Measurements from ENCODE around the gene PDCD10.
A peak's percentile ranks its signal among the peaks of the same experiment; 100 is the strongest.

Gene PDCD10

GRCh38 chr3:167733961-167734497 lies 663 bp downstream of the PDCD10 start:
- DNase-seq, result no peak

- DNase-seq, result no peak
These were observed 2.2 kb downstream of the PDCD10 start for GRCh38 chr3:167732313-167733065.

- DNase-seq, result no peak
These were observed 3.3 kb downstream of the PDCD10 start for GRCh38 chr3:167731393-167731792.

- no peak for DNase-seq
These were observed 5.1 kb downstream of the PDCD10 start for GRCh38 chr3:167729591-167729990.

- no peak for DNase-seq
These were observed 5.9 kb downstream of the PDCD10 start for GRCh38 chr3:167728632-167729323.

GRCh38 chr3:167728176-167728575 lies 6.5 kb downstream of the PDCD10 start:
- no peak for DNase-seq

GRCh38 chr3:167723872-167724271 lies 10.8 kb downstream of the PDCD10 start:
- DNase-seq, result no peak

GRCh38 chr3:167723025-167723512 lies 11.6 kb downstream of the PDCD10 start:
- DNase-seq, result no peak

GRCh38 chr3:167718582-167718981 lies 16.1 kb downstream of the PDCD10 start:
- no peak for DNase-seq

- DNase-seq, result no peak
These were observed 17.8 kb downstream of the PDCD10 start for GRCh38 chr3:167716920-167717319.

GRCh38 chr3:167714871-167715270 lies 19.8 kb downstream of the PDCD10 start:
- DNase-seq, result no peak

GRCh38 chr3:167712445-167712844 lies 22.2 kb downstream of the PDCD10 start:
- DNase-seq, result no peak

- no peak for DNase-seq
These were observed 23.3 kb downstream of the PDCD10 start for GRCh38 chr3:167711439-167711838.

GRCh38 chr3:167710552-167710951 lies 24.1 kb downstream of the PDCD10 start:
- no peak for DNase-seq

GRCh38 chr3:167709690-167710089 lies 25.0 kb downstream of the PDCD10 start:
- no peak for DNase-seq

GRCh38 chr3:167705840-167706239 lies 28.9 kb downstream of the PDCD10 start:
- DNase-seq, result no peak

GRCh38 chr3:167700926-167701325 lies 33.8 kb downstream of the PDCD10 start:
- DNase-seq, result no peak

GRCh38 chr3:167700046-167700445 lies 34.6 kb downstream of the PDCD10 start:
- no peak for DNase-seq

GRCh38 chr3:167694121-167694520 lies 40.6 kb downstream of the PDCD10 start:
- DNase-seq, result no peak

- DNase-seq, result no peak
These were observed 43.3 kb downstream of the PDCD10 start for GRCh38 chr3:167691366-167691765.

- peak; percentile 29 for DNase-seq
These were observed 50.2 kb downstream of the PDCD10 start for GRCh38 chr3:167684388-167684993.

GRCh38 chr3:167679526-167679925 lies 55.2 kb downstream of the PDCD10 start:
- no peak for DNase-seq

- no peak for DNase-seq
These were observed 58.8 kb downstream of the PDCD10 start for GRCh38 chr3:167675848-167676247.

GRCh38 chr3:167673221-167673620 lies 61.5 kb downstream of the PDCD10 start:
- no peak for DNase-seq

Measured in NCI-H524 treated with DMSO at 0.1 percent for 48 hours (cell line).